ENCODE measurements around the gene SLAIN2.

- no peak for TF ChIP-seq CTCF (IDR thresholded peaks at IDR 0.05)
- TF ChIP-seq POLR2A (IDR thresholded peaks at IDR 0.05): no peak
- TF ChIP-seq POLR2AphosphoS5 (IDR thresholded peaks at IDR 0.05): no peak
Observed at GRCh38 chr4:48368389-48368788, 27.1 kb downstream of the SLAIN2 start.
